GM13976 (cell line): ENCODE results near the gene BRF1.
A peak's percentile ranks its signal among the peaks of the same experiment; 100 is the strongest.

Experiments used
- DNase-seq: peaks from one replicate; pipeline ENCODE4 v3.0.0; 2012; ENCODE audit warnings: low spot score
- in situ Hi-C: fragments of 300-500 bp; cut with MboI; formaldehyde crosslinking; loops from one replicate; pipeline ENCODE4 v1.12.0; 2022; ENCODE audit warnings: low sequenced_read_pairs, mixed read lengths, inconsistent platforms; ENCODE audit not compliant: unreplicated experiment
- TF ChIP-seq, protein P1 (sequence below): IDR thresholded peaks from 2 replicates; pipeline ENCODE4 v1.5.1; 2012; ENCODE audit warnings: borderline replicate concordance, mild to moderate bottlenecking; ENCODE audit not compliant: insufficient read depth; ENCODE audit errors: extremely low read depth, missing control alignments, control extremely low read depth

The BRF1 gene

GRCh38 chr14:105300542-105301102 lies at the start of gene BRF1:
Gene BRF1, minus strand, starts transcription at chr14:105301001. Its CDS starts 372 bp downstream, at chr14:105300629.
- peak; percentile 97 for DNase-seq

GRCh38 chr14:105349992-105350391 lies 49.2 kb upstream of the BRF1 start:
- TF ChIP-seq, protein P1, sequence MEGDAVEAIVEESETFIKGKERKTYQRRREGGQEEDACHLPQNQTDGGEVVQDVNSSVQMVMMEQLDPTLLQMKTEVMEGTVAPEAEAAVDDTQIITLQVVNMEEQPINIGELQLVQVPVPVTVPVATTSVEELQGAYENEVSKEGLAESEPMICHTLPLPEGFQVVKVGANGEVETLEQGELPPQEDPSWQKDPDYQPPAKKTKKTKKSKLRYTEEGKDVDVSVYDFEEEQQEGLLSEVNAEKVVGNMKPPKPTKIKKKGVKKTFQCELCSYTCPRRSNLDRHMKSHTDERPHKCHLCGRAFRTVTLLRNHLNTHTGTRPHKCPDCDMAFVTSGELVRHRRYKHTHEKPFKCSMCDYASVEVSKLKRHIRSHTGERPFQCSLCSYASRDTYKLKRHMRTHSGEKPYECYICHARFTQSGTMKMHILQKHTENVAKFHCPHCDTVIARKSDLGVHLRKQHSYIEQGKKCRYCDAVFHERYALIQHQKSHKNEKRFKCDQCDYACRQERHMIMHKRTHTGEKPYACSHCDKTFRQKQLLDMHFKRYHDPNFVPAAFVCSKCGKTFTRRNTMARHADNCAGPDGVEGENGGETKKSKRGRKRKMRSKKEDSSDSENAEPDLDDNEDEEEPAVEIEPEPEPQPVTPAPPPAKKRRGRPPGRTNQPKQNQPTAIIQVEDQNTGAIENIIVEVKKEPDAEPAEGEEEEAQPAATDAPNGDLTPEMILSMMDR = no peak
- no peak for DNase-seq
- in situ Hi-C loops = no loop called here

More at GRCh38 chr14:105300542-105301102, at the start of gene BRF1:
- TF ChIP-seq, protein P1 = no peak
- in situ Hi-C loops = no loop called here

DNA sequence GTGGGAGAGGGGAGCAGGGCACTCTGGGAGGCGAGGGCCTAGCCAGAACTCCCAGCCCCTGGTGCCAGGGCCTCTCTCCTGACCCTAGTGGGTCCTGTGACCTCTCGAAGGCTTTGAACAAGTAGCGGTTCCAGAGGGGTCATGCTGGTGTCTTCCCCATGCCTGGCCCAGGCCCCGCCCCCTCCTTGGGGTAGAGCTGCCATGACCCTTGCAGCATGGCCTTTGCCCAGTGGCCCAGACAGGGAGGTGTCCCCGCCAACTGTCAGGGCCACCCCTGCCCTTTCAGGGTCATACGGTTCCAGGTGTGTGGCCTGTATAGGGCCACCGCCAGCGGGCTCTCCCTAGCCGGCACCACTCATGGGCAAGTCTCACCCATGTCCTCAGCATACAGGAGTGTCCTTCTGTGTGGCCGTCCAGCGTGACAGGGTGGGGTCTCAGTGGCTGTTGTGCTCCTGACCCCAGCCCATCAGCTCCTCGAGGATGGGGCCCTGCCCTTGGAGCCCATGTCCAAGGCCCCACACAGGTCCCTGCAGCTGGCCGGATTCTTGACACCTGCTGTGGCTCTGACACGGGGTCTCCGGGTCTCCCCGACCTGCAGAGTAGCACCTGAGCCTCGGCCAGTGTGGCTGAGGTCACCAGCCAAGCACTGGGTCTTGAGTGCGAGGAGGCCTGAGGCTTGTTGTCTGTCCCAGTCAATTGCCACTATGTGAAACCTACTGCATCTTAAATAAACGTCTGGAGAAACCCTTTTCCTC lies 48.3 kb upstream of the BRF1 start:
- no peak for DNase-seq
- TF ChIP-seq, protein P1 = no peak
- in situ Hi-C loops = no loop called here

DNA sequence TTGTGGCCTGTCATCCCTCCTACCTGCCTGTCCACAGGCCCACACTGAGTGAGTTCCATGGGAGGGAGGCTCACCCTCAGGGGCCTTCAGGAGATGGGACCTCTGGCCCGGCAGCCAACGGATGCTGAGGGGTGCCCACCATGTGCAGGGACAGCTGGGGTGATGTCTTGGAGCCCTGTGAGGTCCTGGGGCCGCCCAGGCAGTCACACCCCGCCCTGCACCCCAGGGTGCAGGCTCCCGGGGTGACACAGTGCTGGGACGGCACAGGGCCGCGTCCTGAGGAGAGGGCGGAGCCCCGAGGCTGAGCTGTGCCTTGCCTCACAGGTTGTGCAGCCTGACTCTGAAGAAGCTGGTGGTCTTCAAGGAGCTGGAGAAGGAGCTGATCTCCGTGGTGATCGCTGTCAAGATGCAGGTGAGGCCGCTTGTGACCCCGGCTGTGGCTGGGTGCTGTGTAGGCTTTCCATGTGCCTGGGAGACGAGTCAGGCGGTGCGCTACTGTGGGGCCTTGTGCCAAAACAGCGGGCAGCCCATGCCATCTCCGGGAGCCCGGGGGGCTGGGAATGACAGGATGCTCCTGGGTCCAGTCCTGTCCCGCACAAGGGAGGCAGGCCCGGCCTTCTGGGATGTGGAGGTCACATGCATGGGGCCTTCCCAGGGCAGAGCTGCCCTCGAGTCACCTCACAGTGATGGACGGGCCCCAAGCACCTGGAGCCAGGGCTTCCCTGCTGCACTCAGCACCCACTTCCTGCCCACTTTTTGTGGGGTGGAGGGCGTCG lies 47.6 kb upstream of the BRF1 start:
- no peak for DNase-seq
- in situ Hi-C loops = no loop called here
- TF ChIP-seq, protein P1 = no peak

DNA sequence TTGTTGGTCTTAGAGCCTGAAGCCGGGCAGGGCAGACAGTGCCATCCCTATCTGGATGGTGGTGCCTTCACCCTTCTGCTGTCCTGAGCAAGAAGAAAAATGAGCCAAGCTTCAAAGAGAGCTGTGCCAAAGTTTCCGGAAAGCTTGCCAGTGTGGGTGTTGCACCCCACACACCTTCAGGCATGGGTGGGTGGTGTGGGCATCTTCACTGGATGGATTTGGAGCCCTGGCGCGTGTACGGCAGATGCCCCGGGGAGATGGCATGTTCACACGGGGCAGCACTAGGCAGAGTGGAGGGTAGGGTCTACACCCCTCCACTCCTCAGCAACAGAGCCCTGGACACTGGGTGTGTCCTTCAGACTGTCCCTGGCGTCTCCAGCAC lies 46.8 kb upstream of the BRF1 start:
- no peak for DNase-seq
- TF ChIP-seq, protein P1 = no peak
- in situ Hi-C loops = no loop called here

- in situ Hi-C loops = no loop called here
- no peak for DNase-seq
- TF ChIP-seq, protein P1 = no peak
Measured at GRCh38 chr14:105346876-105347586, 46.2 kb upstream of the BRF1 start.
